OCI-LY1 (cell line): ENCODE results near the gene CD48.

Experiments
- CTCF ChIP-seq: fragments of 200-600 bp; sonication (generic), shearing (Covaris generic); IDR thresholded peaks from 2 replicates; pipeline ENCODE4 v1.5.1; 2017; ENCODE audit warnings: mild to moderate bottlenecking, antibody characterized with exemption, low read length, moderate library complexity, mixed read lengths
- EZH2 ChIP-seq: fragments of 200-600 bp; sonication (generic), shearing (Covaris generic); IDR thresholded peaks from 2 replicates; pipeline ENCODE4 v1.8.0; 2017; ENCODE audit warnings: borderline replicate concordance, mixed run types, mild to moderate bottlenecking, antibody characterized with exemption, low read length, moderate library complexity, mixed read lengths

DNA sequence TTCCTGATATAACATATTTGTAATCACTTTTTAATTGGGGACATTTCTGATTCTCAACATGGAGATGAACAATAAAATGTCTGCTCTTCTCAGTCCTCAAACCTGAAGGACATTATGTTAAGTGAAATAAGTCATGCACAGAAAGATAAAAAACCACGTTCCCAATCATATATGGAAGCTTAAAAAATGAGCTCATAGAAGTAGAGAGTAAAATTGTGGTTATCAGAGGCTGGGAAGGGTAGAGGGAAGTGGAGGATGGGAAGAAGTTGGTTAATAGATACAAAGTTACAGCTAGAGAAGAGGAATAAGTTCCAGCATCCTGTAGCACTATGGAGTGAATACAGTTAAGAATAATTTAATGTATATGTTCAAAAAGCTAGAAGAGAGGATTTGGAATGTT lies 1.5 kb upstream of the CD48 start:
- TF ChIP-seq CTCF: no peak
- no peak for TF ChIP-seq EZH2
